Epidermal melanocyte (primary cell): ENCODE data around the gene PROZ.
"Not testable (repeated sequence)": the region's sequence is repeated elsewhere in the genome, so short reads cannot be mapped to it uniquely, and the experiment has no call there.

ENCODE experiments used
- DNase-seq: peaks from one replicate; pipeline ENCODE4 v3.0.0; 2011; ENCODE audit warnings: low spot score; ENCODE audit not compliant: insufficient read length

Gene PROZ

GRCh38 chr13:113157929-113158747 lies at the start of gene PROZ:
Gene PROZ, plus strand, starts transcription at chr13:113158648. Its CDS starts 13 bp downstream, at chr13:113158661.
- DNase-seq = no peak

- DNase-seq = no peak
Measured at GRCh38 chr13:113109151-113110047, 49.0 kb upstream of the PROZ start.

GRCh38 chr13:113110048-113110851 lies 48.2 kb upstream of the PROZ start:
- no peak for DNase-seq

GRCh38 chr13:113110852-113111315 lies 47.6 kb upstream of the PROZ start:
- DNase-seq = no peak

DNA sequence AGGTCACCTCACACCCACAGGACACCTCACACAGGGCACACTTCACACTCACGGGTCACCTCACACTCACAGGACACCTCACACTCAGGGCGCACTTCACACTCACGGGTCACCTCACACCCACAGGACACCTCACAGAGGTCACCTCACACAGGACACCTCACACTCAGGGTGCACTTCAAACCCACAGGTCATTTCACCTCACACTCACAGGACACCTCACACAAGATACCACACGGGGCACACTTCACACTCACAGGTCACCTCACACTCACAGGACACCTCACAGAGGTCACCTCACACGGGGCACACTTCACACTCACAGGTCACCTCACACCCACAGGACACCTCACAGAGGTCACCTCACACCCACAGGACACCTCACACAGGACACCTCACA lies 46.6 kb upstream of the PROZ start:
- DNase-seq = not testable (repeated sequence)

DNA sequence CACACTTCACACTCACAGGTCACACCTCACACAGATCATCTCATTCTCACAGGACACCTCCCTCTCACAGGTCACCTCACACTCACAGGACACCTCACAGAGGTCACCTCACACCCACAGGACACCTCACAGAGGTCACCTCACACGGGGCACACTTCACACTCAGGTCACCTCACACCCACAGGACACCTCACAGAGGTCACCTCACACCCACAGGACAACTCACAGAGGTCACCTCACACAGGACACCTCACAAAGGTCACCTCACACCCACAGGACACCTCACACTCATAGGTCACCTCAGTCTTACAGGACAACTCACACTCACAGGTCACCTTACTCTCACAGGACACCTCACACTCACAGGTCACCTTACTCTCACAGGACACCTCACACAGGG lies 46.0 kb upstream of the PROZ start:
- not testable (repeated sequence) for DNase-seq

DNA sequence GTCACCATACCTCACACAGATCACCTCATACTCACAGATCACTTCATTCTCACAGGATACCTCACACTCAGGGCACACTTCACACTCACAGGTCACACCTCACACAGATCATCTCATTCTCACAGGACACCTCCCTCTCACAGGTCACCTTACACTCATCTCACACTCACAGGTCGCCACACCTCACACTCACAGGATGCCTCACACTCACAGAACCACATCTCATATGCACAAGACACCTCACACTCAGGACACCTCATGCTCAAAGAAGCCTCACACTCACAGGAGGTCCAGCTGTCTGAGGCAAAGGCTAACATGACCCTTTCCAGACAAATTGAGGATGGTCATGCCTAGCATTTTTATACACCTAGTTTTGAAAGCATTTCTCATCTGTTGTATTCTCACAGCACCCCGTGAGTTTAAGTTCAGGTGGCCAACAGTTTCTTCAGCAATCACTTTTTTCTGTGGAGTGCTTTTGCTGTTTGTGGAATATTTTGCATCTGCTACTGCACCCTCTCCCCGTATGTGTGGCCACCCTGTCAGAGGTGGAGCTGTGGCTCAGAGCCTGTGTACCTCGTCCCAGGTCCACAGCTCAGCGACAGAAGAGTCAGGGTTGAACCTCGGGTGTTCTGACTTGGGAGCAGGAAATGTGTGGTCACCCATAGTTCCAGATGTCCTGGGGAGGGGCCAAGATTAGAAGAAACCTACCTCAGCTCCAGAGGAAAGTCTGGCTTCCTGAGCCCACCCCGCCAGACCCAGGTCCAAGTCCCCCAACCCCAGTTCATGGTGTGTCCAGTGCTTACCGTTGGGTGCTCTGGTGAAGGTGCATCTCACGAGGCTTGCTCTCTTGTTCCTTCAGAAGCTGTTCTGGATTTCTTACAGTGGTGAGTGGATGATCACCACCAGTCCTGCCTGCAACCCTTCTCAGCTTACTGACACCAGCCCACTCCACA lies 45.3 kb upstream of the PROZ start:
- no peak for DNase-seq

GRCh38 chr13:113113846-113114271 lies 44.6 kb upstream of the PROZ start:
- no peak for DNase-seq

GRCh38 chr13:113114511-113115362 lies 43.7 kb upstream of the PROZ start:
- DNase-seq = no peak

- DNase-seq = no peak
Measured at GRCh38 chr13:113115363-113116205, 42.9 kb upstream of the PROZ start.

DNA sequence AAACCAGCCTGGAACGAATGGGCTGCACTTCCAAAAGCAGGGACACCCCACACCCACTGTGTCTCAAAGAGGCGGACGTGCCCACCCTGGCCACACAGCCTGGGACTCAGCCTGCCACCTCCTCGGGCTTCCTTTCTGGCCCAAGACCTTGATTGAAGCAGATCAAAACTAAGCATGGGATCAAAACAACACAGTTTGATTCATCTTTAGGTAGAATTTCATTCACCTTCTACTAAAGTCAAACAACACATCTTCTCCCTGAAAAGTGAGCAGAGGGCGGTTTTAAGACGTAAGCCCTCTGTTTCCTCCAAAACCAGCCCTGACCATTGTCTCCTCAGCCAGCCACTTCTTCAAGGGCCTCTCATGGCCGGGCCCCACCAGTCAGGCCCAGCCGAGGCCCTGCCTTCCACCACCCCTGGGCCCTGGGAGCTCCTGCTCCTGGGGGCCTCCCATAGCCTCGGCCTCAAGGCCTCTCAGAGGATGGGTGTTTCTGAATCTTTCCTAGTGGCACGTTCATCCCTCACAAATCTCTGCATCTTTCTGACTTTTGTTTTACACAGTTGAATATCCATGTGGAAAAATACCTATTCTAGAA lies 42.1 kb upstream of the PROZ start:
- DNase-seq = no peak

DNA sequence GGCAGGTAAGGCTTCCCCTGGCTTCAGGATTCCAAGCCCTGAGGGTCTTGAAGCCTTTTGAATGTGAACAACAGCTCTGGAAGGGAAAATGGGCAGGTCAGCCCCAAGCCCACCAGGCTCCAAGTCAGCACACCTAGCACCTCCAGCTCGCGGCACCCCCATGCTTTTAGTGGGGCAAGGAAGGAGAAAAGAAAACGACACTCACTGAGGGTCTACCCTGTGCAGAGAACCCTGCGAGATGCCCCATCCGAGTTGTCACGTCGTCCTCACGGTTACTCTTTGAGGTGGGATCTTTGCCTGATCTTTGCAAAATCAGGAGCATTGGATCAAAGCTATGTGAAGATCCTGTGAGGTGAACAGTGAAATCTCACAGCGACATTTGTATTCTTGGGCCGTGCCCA lies 41.6 kb upstream of the PROZ start:
- DNase-seq = no peak

- no peak for DNase-seq
Measured at GRCh38 chr13:113117335-113117872, 41.0 kb upstream of the PROZ start.

DNA sequence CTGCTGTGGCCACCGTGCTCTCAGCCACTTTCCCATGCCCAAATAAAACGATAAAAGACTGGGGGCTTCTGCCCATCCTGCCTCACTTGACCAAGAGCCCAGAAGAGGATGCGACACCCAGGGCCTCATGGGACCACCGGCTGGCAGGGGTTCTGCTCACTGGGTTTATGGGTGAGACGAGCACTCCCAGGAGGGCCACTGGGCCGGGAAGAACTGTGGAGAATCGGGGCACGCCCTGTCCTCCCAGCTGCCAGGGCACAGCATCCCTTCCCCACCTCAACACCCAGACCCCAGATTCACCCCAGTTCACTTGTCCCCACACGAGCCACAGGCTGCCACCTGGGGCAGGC lies 40.6 kb upstream of the PROZ start:
- DNase-seq = no peak

DNA sequence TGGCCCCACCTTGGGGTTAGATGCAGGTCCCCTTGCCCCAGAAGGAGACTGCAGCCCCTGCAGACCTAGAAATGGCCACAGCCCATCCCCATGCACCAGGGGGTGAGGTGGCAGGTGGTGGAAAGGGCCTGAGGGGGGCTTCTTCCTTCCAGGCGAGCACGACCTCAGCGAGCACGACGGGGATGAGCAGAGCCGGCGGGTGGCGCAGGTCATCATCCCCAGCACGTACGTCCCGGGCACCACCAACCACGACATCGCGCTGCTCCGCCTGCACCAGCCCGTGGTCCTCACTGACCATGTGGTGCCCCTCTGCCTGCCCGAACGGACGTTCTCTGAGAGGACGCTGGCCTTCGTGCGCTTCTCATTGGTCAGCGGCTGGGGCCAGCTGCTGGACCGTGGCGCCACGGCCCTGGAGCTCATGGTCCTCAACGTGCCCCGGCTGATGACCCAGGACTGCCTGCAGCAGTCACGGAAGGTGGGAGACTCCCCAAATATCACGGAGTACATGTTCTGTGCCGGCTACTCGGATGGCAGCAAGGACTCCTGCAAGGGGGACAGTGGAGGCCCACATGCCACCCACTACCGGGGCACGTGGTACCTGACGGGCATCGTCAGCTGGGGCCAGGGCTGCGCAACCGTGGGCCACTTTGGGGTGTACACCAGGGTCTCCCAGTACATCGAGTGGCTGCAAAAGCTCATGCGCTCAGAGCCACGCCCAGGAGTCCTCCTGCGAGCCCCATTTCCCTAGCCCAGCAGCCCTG lies 40.0 kb upstream of the PROZ start:
- DNase-seq = no peak

GRCh38 chr13:113119166-113119821 lies 39.2 kb upstream of the PROZ start:
- no peak for DNase-seq

DNA sequence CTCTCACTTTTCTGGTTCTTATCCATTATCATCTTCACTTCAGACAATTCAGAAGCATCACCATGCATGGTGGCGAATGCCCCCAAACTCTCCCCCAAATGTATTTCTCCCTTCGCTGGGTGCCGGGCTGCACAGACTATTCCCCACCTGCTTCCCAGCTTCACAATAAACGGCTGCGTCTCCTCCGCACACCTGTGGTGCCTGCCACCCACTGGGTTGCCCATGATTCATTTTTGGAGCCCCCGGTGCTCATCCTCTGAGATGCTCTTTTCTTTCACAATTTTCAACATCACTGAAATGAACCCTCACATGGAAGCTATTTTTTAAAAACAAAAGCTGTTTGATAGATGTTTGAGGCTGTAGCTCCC lies 38.6 kb upstream of the PROZ start:
- DNase-seq = no peak
